ENCODE results near the gene FUCA1.

Gene FUCA1

DNA sequence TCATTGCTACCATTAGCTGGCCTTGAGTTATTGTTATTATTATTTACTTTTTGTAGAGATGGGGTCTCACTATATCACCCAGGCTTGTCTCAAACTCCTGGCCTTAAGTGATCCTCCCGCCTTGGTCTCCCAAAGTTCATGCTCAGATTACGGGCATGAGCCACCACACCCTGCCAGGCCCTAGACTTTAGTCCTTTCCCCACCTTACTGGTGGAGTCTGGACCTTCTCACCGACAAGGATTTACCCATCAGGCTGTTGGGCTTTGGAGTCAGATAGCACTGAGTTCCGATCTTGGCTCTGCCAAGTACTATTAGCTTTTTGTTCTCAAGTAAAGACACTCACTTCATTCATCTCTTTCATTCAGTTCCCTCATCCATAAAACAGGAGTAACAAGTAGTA is 27.9 kb upstream of the FUCA1 start:
- Histone ChIP-seq H3K4me3 (ENCODE audit: low read length, poor library complexity, severe bottlenecking) (no peak overlapping the region), H3F3A (ENCODE audit: low read depth) (no peaks in the 10 kb centered on the region), H3K79me2 (ENCODE audit: insufficient read depth, low read length) (no peaks in the 10 kb centered on the region), H3K4me2 (ENCODE audit: low read depth, low read length, poor library complexity, severe bottlenecking) (no peak overlapping the region), H3K27me3 (ENCODE audit: insufficient read depth, low read length, poor library complexity, severe bottlenecking) (no peaks in the 10 kb centered on the region), H3K4me1 (ENCODE audit: insufficient read depth, low read length, poor library complexity, severe bottlenecking) (peaks cover 22% of the 10 kb centered on the region), H2AFZ (ENCODE audit: low read length) (no peak overlapping the region), H3K9ac (ENCODE audit: low read depth, low read length, poor library complexity, severe bottlenecking) (no peak overlapping the region), H3K9me2 (replicated peaks; ENCODE audit: low read depth, low read length) (no peaks in the 10 kb centered on the region), H3K36me3 (ENCODE audit: insufficient read depth, low read length) (no peaks in the 10 kb centered on the region), H3K9me3 (ENCODE audit: insufficient read depth, low read depth, low read length) (no peaks in the 10 kb centered on the region), H4K20me1 (ENCODE audit: insufficient read depth, low read length, poor library complexity, severe bottlenecking) (peaks cover 8% of the 10 kb centered on the region)
- no peak for TF ChIP-seq EZH2phosphoT487 (IDR thresholded peaks at IDR 0.05; ENCODE audit: borderline replicate concordance)
- TF ChIP-seq, protein P1, sequence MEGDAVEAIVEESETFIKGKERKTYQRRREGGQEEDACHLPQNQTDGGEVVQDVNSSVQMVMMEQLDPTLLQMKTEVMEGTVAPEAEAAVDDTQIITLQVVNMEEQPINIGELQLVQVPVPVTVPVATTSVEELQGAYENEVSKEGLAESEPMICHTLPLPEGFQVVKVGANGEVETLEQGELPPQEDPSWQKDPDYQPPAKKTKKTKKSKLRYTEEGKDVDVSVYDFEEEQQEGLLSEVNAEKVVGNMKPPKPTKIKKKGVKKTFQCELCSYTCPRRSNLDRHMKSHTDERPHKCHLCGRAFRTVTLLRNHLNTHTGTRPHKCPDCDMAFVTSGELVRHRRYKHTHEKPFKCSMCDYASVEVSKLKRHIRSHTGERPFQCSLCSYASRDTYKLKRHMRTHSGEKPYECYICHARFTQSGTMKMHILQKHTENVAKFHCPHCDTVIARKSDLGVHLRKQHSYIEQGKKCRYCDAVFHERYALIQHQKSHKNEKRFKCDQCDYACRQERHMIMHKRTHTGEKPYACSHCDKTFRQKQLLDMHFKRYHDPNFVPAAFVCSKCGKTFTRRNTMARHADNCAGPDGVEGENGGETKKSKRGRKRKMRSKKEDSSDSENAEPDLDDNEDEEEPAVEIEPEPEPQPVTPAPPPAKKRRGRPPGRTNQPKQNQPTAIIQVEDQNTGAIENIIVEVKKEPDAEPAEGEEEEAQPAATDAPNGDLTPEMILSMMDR (conservative IDR thresholded peaks at IDR 0.05; ENCODE audit: low read length), result no peak

DNA sequence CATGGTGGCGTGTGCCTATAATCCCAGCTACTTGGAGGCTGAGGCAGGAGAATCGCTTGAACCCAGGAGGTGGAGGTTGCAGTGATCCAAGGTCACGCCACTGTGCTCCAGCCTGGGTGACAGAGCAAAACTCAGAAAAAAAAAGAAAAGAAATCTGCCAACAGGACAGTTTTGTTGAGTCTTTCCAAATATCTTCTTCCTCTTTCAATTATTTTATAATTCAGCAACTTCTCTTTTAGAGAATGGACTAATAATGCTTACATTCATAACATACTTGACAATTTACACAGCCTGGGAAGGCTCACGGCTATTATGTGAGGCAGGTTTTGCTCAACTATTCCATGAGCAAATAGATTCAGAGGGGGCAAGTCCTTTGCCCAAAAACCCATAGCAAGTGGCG is 27.0 kb upstream of the FUCA1 start:
- Histone ChIP-seq H4K20me1 (ENCODE audit: insufficient read depth, low read length, poor library complexity, severe bottlenecking) (peaks cover 8% of the 10 kb centered on the region), H3K9me3 (ENCODE audit: insufficient read depth, low read depth, low read length) (no peaks in the 10 kb centered on the region), H3K27me3 (ENCODE audit: insufficient read depth, low read length, poor library complexity, severe bottlenecking) (no peaks in the 10 kb centered on the region), H3K4me1 (ENCODE audit: insufficient read depth, low read length, poor library complexity, severe bottlenecking) (peaks cover 22% of the 10 kb centered on the region), H2AFZ (ENCODE audit: low read length) (no peak overlapping the region), H3K36me3 (ENCODE audit: insufficient read depth, low read length) (no peaks in the 10 kb centered on the region), H3K9ac (ENCODE audit: low read depth, low read length, poor library complexity, severe bottlenecking) (no peak overlapping the region), H3K4me3 (ENCODE audit: low read length, poor library complexity, severe bottlenecking) (no peak overlapping the region), H3F3A (ENCODE audit: low read depth) (no peaks in the 10 kb centered on the region), H3K79me2 (ENCODE audit: insufficient read depth, low read length) (no peaks in the 10 kb centered on the region), H3K4me2 (ENCODE audit: low read depth, low read length, poor library complexity, severe bottlenecking) (no peak overlapping the region), H3K9me2 (replicated peaks; ENCODE audit: low read depth, low read length) (no peaks in the 10 kb centered on the region)
- no peak for TF ChIP-seq EZH2phosphoT487 (IDR thresholded peaks at IDR 0.05; ENCODE audit: borderline replicate concordance)
- TF ChIP-seq, protein P1 (conservative IDR thresholded peaks at IDR 0.05; ENCODE audit: low read length), result no peak

DNA sequence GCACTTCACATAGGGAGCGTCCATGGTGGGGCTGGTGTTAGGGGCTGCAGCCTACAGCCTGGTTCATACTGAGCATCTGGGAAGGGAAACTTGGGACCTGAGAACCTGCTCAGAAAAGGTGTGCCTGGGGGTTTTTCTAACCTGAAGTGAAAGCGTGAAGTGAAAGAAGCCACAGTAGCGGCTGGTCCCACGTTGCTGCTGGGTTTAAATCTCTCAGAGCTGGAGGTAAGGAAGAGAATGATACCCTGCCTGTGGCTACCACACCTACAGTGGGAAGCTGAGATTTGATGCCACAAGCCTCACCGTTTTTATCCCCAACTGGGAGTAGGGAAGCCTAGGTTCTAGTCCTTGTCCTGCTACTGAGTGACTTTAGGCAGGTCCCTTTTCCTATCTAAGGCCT is 21.0 kb upstream of the FUCA1 start:
- Histone ChIP-seq H3K9ac (ENCODE audit: low read depth, low read length, poor library complexity, severe bottlenecking) (no peak overlapping the region), H3K9me3 (ENCODE audit: insufficient read depth, low read depth, low read length) (no peaks in the 10 kb centered on the region), H3K4me3 (ENCODE audit: low read length, poor library complexity, severe bottlenecking) (no peak overlapping the region), H3K27me3 (ENCODE audit: insufficient read depth, low read length, poor library complexity, severe bottlenecking) (no peaks in the 10 kb centered on the region), H3F3A (ENCODE audit: low read depth) (no peaks in the 10 kb centered on the region), H3K79me2 (ENCODE audit: insufficient read depth, low read length) (no peaks in the 10 kb centered on the region), H4K20me1 (ENCODE audit: insufficient read depth, low read length, poor library complexity, severe bottlenecking) (no peaks in the 10 kb centered on the region), H3K4me1 (ENCODE audit: insufficient read depth, low read length, poor library complexity, severe bottlenecking) (no peaks in the 10 kb centered on the region), H3K36me3 (ENCODE audit: insufficient read depth, low read length) (no peaks in the 10 kb centered on the region), H3K4me2 (ENCODE audit: low read depth, low read length, poor library complexity, severe bottlenecking) (no peak overlapping the region), H2AFZ (ENCODE audit: low read length) (no peak overlapping the region), H3K9me2 (replicated peaks; ENCODE audit: low read depth, low read length) (no peaks in the 10 kb centered on the region)
- TF ChIP-seq EZH2phosphoT487 (IDR thresholded peaks at IDR 0.05; ENCODE audit: borderline replicate concordance), result no peak
- TF ChIP-seq, protein P1 (conservative IDR thresholded peaks at IDR 0.05; ENCODE audit: low read length), result no peak

All from Loucy (cell line).